Stimulated activated CD8-positive, alpha-beta memory T cell treated with anti-CD3 and anti-CD28 coated beads, Interleukin-12 subunit alpha, Interleukin-12 subunit beta, amount 100 ng/mL, for 24 hours (primary cell): ENCODE data around the gene ASH1L.
"Not testable (repeated sequence)": the region's sequence is repeated elsewhere in the genome, so short reads cannot be mapped to it uniquely, and the experiment has no call there.

ENCODE experiments used
- DNase-seq: peaks from one replicate; pipeline ENCODE4 v3.0.0-alpha.2; 2020; ENCODE audit errors: extremely low read depth

Gene ASH1L

DNA sequence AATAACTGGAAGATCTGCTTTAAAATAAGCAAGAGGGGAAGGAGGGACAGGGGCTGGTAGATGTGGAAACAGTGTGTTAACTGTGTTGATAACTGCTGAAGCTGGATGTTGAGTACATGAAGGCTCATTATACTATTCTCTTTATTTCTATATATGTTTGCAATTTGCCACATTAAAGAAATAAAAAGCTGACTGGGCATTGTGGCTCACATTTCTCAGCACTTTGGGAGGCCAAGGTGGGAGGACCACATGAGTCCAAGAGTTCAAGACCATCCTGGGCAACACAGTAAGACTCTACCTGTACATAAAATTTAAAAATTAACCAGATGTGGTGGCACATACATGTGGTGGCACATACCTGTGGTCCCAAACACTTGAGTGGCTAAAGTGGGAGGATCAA, 6.7 kb downstream of the ASH1L start:
- DNase-seq, result no peak

GRCh38 chr1:155553349-155553748, 9.3 kb downstream of the ASH1L start:
- DNase-seq, result no peak

DNA sequence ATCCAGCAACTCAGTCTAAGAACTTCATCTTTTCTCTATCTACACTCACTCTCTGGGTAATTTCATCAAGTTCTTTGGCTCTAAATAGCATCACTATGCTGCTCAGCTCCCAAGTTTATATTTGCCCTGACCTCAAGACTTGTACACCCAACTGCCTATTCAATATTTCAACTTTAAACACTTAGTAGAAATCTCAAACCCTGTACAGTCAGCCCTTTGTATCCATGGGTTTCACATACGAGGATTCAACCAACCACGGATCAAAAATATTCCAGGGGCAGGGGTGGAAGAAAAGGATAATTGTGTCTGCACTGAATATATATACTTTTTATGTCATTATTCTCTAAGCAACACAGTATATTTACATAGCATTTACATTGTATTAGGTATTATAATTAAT, 13.9 kb downstream of the ASH1L start:
- DNase-seq, result no peak

DNA sequence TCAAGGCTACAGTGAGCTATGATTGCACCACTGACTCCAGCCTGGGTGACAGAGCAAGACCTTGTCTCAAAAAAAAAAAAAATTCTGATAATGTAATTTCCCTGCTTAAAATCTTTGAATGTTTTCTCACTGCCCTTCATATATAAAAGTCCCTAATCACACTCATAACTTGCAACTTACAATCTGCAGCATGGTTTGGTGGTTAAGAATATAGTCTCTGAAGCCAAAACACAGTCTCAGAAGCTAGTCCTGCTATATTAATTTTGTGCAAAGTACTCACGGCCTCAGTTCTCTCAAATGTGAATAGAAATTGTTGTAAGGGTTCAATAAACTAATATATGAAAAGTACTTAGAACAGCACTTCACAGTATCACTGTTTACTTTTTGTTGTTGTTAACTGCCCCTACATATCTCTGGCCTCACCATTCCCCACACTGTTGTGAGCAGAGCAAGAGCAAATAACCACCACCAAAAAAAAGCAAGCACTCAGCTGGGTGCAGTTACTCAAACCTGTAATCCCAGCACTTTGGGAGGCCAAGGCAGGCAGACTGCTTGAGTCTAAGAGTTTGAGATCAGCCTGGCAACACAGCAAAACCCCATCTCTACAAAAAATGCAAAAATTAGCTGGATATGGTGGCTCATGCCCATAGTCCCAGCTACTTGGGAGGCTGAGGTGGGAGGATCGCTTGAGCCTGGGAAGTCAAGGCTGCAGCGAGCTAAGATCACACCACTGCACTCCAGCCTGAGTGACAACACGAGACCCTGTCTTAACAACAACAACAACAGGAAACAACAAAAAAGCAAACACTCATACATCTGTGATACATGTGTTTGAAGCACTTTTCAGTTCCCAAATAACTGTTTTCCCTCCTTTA, 22.4 kb downstream of the ASH1L start:
- no peak for DNase-seq

DNA sequence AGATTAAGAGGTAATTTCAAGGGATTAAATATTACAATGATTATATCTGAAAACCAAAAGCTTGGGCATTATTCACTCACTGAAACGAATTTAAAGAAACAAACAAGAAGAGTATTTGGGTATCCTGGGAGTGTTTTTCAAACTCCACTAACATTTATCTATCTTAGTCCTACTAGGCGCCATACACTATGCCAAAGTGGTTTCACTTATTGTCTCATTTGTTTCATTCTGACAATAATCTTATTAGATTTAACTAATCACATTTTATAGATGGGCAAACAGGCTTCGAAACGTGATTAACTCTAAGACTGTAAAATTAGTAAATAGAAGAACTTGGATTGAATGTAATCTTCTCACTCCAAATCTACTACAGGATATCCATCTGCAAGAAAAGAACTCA, 25.4 kb downstream of the ASH1L start:
- DNase-seq, result no peak

DNA sequence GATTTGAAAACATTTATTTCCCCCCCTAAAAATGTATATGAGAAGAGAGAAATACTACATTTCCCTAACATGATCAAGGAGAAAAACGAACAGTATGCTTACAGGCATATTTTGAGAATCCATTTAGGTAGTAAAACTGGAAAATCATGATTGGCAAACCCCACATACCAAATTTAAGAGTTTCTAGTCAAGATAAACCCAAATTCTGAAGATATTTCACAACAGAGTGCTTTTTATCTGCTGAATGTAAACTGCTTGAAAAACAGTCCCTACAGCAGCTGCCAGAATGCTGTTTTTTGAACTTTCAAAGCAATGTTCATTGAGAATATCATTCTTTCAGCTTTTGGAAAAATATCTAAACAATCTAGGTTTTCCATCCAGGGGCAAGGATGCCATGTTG, 31.0 kb downstream of the ASH1L start:
- no peak for DNase-seq

GRCh38 chr1:155529929-155530328, 32.7 kb downstream of the ASH1L start:
- no peak for DNase-seq

DNA sequence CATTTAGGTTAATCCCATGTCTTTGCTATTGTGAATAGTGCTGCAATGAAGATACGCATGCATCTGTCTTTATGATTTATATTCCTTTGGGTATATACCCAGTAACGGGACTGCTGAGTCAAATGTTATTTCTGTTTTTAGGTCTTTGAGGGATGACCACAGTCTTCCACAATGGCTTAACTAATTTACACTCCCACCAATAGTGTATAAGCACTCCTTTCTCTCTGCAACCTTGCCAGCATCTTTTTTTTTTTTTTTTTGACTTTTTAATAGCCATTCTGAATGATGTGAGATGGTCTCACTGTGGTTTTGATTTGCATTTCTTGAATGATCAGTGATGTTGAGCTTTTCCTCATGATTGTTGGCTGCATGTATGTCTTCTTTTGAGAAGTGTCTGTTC, 33.5 kb downstream of the ASH1L start:
- no peak for DNase-seq

- DNase-seq, result no peak
These were observed 34.9 kb downstream of the ASH1L start for GRCh38 chr1:155527677-155528076.

DNA sequence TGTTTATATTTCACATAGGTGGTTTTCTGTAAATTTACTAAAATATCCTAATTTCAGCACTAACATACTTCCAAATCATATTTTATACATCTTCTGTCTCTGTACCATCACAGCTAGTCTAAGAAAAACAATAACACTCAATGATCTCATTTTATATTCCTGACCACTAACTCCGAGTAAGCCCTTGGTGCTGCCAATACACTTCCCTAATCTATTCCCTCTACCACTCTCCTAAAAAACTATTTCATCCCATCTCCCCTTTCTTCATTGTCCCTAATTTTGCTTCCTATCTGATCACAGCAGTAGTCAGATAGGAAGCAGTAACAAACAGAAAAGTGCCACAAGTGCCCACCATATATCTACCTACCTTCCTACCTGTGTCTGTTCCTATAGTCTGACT, 36.2 kb downstream of the ASH1L start:
- no peak for DNase-seq

GRCh38 chr1:155522069-155522468, 40.5 kb downstream of the ASH1L start:
- no peak for DNase-seq

DNA sequence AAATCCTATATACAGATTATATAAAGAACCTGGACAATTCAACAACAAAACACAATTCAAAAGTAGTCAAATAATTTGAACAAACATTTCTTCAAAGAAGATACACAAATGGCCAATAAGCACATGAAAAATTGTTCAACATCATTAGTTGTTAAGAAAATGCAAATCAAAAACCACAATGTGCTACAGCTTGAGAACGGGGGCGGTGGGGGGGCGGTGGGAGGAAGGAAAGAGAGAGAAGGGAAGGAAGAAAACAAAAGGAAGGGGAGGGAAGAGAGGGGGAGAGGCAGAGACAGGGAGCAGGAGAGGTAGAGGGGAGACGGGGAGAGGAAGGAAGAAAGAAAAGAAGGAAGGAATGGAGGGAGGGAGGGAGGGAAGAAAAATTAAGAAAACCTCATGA, 44.1 kb downstream of the ASH1L start:
- DNase-seq, result no peak

- no peak for DNase-seq
These were observed 47.9 kb downstream of the ASH1L start for GRCh38 chr1:155514582-155515187.

DNA sequence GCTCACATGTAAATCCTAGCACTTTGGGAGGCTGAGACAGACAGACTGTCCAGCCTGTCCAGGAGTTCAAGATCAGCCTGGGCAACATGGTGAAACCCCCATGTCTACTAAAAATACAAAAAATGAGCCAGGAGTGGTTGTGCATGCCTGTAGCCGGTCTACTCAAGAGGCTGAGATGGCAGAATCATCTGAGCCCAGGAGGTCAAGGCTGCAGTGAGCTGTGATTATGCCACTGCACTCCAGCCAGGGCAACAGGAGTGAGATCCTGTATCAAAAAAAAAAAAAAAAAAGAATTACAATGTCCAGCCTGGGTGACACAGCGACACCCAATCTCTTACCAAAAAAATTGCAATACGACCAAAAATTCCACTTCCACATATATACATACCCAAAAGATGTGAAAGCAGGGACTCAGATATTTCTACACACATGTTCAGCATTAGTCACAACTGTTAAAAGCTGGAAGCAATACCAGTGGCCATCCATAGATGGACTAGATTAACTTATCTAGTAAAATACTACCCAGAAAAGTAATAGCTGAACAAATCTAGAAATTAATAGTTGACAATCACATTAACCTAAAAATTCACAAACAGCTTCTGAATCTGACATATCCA, 49.2 kb downstream of the ASH1L start:
- DNase-seq, result no peak

GRCh38 chr1:155511385-155511784, 51.2 kb downstream of the ASH1L start:
- DNase-seq, result not testable (repeated sequence)

GRCh38 chr1:155509064-155509463, 53.5 kb downstream of the ASH1L start:
- DNase-seq, result no peak

- DNase-seq, result no peak
These were observed 54.7 kb downstream of the ASH1L start for GRCh38 chr1:155507945-155508344.

DNA sequence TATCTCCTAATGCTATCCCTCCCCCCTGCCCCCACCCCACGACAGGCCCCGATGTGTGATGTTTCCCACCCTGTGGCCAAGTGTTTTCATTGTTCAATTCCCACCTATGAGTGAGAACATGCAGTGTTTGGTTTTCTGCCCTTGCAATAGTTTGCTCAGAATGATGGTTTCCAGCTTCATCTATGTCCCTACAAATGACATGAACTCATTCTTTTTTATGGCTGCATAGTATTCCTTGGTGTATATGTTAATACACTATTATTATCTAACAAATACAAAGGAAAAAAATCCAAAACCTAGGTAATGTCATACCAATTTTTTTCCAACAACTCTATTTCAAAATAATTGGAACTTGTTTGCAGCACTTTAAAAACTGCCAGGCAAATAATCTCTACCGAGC, 56.6 kb downstream of the ASH1L start:
- DNase-seq, result not testable (repeated sequence)

- DNase-seq, result no peak
These were observed 58.4 kb downstream of the ASH1L start for GRCh38 chr1:155504207-155504606.

- DNase-seq, result no peak
These were observed 62.5 kb downstream of the ASH1L start for GRCh38 chr1:155499953-155500639.

DNA sequence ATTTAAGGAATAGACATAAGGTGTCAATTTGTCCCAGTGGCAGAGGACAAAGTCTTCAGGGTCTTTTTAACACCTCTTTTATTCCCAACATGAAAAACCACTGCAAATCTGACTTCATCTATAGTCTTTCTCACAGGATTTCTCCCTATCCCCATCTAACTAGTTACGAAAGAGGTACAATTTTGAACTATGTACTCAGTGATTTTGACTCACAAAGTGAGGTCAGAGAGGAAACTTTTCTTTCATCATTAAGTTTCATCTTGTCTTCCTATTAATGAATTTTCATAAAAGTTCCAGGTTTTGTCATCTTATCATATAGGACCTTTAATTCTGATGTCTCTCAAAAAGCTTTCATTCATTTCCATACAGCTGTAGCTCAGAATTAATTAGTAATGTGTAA, 63.3 kb downstream of the ASH1L start:
- no peak for DNase-seq

- not testable (repeated sequence) for DNase-seq
These were observed 69.0 kb downstream of the ASH1L start for GRCh38 chr1:155493595-155493994.
